Bronchial epithelial cell (primary cell): ENCODE data around the gene MSRB1. TPM values are rescaled to one million over a fixed set of nuclear protein-coding genes. Genes with fewer than 3 reads are reported as not detected.
"Not testable (repeated sequence)": the region's sequence is repeated elsewhere in the genome, so short reads cannot be mapped to it uniquely, and the experiment has no call there.

Experiments
- DNase-seq: peaks from one replicate; pipeline ENCODE4 v3.0.0-alpha.2; 2010; ENCODE audit warnings: low read depth
- FAIRE-seq: peaks from 2 replicates; lab custom pipeline; 2011; peaks lifted over from hg19 to GRCh38; lab: Jason Lieb, UNC
- H3K27me3 ChIP-seq: 2 replicates; pipeline ENCODE4 v1.5.1; 2011; ENCODE audit warnings: low read length; ENCODE audit not compliant: control insufficient read depth, insufficient read depth
- H3K36me3 ChIP-seq: 2 replicates; pipeline ENCODE4 v1.5.1; 2011; ENCODE audit warnings: low read length; ENCODE audit not compliant: control insufficient read depth, insufficient read depth
- H3K4me3 ChIP-seq: 2 replicates; pipeline ENCODE4 v1.5.1; 2011; ENCODE audit warnings: mild to moderate bottlenecking, low read depth, low read length, control low read depth
- total RNA-seq: library from RNA; depleted of rRNA; stranded (reverse); fragments of >200 nt; gene quantifications from 2 replicates; pipeline ENCODE4 v1.2.1, GENCODE V29; 2014
- TF ChIP-seq, protein P1 (sequence below): IDR thresholded peaks from 2 replicates; pipeline ENCODE4 v1.5.1; 2011; ENCODE audit warnings: mild to moderate bottlenecking, moderate library complexity, low read length, control low read depth, inconsistent platforms; ENCODE audit not compliant: insufficient read depth, severe bottlenecking

Gene MSRB1
- total RNA-seq, 1 donor from 2014 or later = 2.9 TPM

DNA sequence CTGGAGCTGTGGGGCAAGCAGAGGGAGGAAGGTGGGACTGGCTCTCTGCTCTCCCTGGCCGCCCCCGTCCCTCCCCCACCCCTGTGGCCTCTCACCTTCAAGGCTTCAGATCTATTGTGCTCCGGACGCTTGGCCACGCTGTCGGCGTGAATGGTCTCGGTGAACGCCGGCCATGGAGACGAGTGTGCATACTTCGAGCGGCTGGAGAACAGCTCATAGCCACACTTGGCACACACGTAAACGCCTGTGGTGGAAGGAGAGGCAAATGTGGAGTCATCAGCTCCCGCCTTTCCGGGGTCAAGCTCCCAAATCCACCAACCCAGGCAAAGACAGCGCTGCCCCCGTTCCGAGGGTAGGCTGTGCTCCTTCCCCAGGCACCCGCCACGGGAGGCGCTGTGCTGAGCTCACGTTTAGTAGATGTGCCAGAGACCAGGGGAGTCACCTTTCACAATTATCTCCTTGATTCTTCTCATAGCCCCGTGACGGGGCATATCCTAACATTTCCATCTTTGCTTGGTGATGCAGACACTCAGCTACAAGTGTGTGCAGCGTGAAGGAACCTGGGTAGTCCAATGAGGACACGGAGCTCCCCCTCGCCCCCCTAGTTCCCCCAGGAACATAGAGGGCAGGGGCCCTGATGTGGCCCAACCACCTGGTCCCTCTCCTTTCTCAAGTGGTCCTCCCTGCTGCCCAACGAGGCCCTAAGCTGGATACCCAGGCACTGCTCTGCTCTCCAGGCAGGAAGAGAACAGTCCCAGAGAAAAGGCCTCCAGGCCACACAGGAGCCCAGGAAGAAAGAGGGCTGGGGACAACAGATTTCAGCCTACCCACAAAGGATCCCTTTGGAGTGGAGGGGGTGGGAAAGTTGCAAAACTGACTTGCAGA lies 1.6 kb downstream of the MSRB1 start:
- Histone ChIP-seq H3K27me3 (no peaks in the 10 kb centered on the region), H3K4me3 (no peak overlapping the region), H3K36me3 (peaks cover 14% of the 10 kb centered on the region)
- FAIRE-seq (no peak), DNase-seq (no peak)
- TF ChIP-seq, protein P1, sequence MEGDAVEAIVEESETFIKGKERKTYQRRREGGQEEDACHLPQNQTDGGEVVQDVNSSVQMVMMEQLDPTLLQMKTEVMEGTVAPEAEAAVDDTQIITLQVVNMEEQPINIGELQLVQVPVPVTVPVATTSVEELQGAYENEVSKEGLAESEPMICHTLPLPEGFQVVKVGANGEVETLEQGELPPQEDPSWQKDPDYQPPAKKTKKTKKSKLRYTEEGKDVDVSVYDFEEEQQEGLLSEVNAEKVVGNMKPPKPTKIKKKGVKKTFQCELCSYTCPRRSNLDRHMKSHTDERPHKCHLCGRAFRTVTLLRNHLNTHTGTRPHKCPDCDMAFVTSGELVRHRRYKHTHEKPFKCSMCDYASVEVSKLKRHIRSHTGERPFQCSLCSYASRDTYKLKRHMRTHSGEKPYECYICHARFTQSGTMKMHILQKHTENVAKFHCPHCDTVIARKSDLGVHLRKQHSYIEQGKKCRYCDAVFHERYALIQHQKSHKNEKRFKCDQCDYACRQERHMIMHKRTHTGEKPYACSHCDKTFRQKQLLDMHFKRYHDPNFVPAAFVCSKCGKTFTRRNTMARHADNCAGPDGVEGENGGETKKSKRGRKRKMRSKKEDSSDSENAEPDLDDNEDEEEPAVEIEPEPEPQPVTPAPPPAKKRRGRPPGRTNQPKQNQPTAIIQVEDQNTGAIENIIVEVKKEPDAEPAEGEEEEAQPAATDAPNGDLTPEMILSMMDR = no peak

DNA sequence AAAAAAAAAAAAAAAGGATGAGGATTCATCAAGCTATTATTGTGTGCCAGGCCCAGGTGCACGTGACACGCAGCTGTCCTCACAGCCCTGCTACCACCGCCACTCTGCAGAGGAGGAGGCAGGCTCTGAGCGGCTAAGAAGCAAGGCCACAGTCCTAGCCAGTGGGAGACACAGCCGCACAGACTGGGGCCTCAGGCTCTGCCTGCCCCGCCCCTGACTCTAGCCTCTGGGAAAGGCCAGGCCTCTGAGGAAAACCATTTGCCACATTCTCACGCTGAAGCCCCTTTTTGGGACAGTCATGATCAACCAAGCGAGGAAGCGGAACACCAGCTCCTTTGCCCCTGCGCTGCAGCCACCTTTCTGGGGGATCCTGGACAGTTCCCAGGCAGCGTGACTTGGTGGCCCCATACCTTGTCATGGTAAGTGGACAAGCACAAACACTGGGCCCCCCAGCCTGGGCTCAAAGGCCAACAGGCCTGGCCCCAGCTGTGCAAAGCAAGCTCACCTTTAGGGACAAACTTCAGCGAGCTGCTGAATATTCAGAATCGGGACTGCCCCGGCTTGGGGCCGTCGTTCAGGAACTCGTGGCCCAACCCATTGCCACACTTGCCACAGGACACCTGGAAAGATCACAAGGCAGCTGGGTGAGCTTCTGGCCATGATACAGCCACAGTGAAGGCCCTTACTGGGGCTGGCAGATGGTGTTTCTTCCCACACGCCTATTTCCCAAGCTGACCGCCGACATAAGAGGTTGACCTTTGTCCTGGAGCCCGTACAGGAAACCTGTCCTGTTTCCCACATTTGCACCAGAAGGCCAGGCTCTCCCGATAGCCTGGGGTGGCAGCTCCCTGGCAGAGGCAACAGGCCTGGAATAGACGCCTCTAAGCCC lies 2.5 kb downstream of the MSRB1 start:
- TF ChIP-seq, protein P1 = no peak
- no peak for FAIRE-seq

DNA sequence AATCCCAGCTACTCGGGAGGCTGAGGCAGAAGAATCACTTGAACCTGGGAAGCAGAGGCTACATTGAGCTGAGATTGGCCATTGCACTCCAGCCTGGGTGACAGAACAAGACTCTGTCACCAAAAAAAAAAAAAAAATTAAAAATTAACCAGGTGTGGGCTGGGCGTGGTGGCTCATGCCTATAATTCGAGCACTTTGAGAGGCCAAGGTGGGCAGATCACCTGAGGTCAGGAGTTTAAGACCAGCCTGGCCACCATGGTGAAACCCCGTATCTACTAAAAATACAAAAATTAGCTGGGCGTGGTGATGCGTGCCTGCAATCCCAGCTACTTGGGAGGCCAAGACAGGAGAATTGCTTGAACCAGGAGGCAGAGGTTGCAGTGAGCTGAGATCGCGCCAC lies 3.2 kb downstream of the MSRB1 start:
- H3K4me3 ChIP-seq, H3K27me3 ChIP-seq, FAIRE-seq, DNase-seq: not testable (repeated sequence)
- peaks cover 14% of the 10 kb centered on the region for H3K36me3 ChIP-seq

More for the DNA sequence above, 2.5 kb downstream of the MSRB1 start:
- H3K27me3 ChIP-seq = no peaks in the 10 kb centered on the region
- no peak overlapping the region for H3K4me3 ChIP-seq
- DNase-seq = no peak
- peaks cover 14% of the 10 kb centered on the region for H3K36me3 ChIP-seq

DNA sequence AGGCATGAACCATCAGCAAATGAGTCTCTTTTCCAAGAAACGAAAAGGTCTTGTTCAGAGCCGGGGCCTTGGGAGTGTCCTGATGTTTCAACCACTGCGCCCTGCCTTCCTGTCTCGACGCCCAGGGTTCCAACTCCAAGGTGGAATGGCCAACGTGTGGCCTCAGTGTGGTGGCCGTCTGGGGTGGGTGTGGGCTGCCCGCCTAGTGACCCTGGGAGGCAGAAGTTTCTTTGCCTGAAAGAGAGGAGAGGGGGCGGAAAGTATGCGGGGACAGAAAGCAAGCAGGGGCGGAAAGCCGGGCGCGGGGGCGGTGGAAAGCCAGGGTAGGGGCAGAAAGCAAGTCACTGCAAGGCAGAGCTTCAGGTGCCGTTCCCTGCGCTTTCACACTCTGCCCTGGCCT lies 4.1 kb downstream of the MSRB1 start:
- FAIRE-seq = no peak

DNA sequence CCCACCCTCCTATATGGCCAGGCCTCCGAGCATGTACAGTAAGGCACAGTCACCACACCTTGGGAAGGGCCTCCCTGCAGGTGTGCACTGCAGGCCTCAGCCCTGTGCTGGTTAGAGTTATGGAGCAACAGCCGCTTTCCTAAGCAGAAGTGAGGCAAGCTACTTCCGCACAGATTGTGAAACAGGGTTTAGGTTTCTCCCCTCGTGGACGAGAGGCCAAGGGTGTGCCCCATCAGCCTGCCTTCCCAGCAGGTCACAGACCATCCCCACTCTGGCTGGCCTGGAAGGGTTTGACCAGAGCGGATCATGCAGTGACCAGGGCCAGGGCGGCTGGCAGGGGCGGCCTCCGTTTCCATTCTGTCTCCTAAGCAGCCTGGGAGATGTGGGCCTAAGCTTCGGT lies 4.7 kb downstream of the MSRB1 start:
- Histone ChIP-seq H3K4me3 (no peak overlapping the region), H3K36me3 (peaks cover 14% of the 10 kb centered on the region), H3K27me3 (no peaks in the 10 kb centered on the region)
- TF ChIP-seq, protein P1 = no peak
- DNase-seq = no peak
- no peak for FAIRE-seq

More for the DNA sequence above, 4.1 kb downstream of the MSRB1 start:
- H3K36me3 ChIP-seq = peaks cover 14% of the 10 kb centered on the region
- TF ChIP-seq, protein P1 = no peak
- no peak for DNase-seq
- H3K4me3 ChIP-seq = no peak overlapping the region
- H3K27me3 ChIP-seq = no peaks in the 10 kb centered on the region

DNA sequence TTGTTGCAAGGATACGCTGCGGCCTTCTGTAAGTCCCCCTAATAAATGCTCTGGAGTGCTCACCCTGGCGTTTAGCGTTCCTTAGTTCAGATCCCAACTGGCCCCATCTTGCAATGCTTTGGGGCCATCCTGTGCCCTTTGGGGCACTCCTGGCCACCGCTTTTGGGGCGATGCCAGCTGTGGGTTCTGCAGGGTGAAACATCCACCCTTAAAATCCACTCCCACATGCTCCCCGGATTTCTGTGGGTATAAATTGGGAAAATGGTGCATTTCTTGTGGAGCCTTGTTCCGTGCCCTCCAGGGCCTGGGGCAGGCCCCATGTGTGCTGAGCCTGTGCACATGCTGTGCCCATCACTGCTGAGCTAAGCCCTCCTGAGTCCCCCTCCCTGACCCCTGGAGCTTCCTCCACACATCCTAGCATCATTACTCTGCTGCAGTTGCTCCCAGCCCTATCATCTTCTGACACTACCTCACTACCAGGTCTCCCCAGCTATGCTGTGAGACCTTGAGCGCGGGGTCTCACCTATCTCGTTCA lies 6.0 kb downstream of the MSRB1 start:
- DNase-seq (no peak), FAIRE-seq (no peak)
- H3K27me3 ChIP-seq = no peaks in the 10 kb centered on the region
- H3K36me3 ChIP-seq = peaks cover 14% of the 10 kb centered on the region
- TF ChIP-seq, protein P1 = no peak
- H3K4me3 ChIP-seq = no peak overlapping the region
